ENCODE results near the gene ZNF714.
"Not testable (repeated sequence)": the region's sequence is repeated elsewhere in the genome, so short reads cannot be mapped to it uniquely, and the experiment has no call there.

ZNF714 gene

DNA sequence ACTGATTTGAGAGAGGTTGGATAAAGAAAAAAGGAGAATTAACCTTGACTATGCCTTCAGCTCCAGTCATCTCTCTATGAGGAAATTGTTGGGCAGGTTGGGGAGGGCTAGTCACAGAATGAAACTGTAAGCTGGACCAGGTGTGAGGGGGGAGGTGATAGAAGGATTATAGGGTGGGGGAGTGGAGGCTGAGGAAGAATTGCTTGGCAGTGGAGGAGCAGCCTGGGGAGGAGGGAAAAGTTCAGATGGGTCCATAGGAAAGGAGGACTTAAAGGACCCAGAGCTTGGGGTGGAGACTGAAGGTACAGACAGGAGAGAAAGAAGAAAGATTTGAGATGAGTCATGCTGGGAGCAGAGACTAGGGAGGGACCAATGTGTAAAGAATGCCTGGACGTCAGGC lies 51.6 kb downstream of the ZNF714 start:
- no peak for DNase-seq

DNA sequence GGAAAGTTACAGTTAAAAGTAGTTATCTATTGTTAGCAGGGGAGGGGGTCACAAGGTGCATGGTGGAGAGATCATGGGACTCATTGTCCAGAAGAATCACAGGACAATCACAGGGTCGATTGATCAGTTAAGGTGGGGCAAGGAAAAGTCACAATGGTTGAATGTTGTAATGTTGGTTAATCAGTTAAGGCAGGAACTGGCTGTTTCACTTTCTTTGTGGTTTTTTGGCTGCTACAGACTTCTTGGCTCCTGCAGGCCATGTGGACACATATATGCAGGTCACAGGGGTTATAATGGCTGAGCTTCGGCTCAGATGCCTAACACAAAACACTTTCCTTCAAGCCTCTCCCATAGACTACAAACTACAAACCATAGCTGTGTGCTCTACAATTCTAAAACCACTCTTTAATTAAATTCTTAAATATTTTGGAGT lies 52.9 kb downstream of the ZNF714 start:
- no peak for DNase-seq

- DNase-seq: no peak
Observed at GRCh38 chr19:21135433-21135832, 53.4 kb downstream of the ZNF714 start.

GRCh38 chr19:21138130-21138529 lies 56.1 kb downstream of the ZNF714 start:
- DNase-seq: no peak

DNA sequence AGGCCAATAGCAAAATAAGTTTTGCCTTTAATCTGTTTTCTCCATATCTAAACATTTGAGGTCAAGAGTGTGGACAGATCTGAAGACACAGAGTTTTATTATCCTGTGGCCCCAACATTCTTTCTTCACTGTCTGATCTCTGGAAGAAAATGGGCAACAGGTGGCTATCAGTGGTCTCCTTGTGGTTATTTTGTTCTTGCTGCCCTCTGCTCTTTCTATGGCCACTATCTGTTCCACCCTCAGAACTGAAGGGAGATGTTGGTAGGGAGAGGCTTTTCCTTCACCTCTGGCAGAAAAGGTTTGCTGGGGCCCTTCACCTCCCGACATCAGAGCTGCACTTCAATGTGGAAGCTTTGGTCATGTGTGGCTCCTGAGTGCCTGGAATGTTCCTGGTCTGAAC lies 59.0 kb downstream of the ZNF714 start:
- DNase-seq: not testable (repeated sequence)

DNA sequence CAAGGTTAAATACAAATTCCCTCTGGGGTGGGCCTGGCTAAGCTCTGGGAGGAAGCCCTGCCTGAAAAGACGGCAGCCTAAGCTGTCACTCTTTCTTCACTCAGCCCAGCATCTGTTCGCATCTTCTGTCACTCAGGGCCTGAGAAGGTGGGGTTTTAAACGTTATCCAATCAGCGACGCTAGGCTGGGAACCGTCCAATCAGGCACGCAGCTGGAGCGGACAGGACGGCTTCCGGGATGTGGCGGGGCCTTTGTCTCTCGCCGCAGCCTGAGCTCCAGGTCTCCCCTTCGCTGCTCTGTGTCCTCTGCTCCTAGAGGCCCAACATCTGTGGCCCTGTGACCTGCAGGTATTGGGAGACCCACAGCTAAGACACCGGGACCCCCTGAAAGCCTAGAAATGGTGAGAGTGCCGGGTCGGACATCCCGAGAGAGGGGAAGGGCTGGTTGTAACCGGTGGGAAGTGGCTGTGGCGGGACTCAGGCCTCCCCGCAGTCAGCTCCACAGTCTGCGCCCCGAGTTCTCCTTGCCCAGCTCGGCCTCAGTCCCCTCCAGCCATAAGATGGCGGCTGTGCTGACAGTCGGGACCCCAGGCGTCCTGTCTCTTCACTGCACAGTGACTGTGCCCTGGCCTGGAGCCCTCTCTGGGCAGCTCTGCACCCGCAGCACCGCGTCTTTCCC lies 59.9 kb downstream of the ZNF714 start, which contains the start of gene ZNF431:
TSS of gene ZNF431 (plus strand) at position 254 of the 678 bp plus-strand sequence. CDS start at position 398, 144 bp downstream.
- DNase-seq: peak; percentile 71

GRCh38 chr19:21143428-21143827 lies 61.4 kb downstream of the ZNF714 start:
- no peak for DNase-seq

- no peak for DNase-seq
Observed at GRCh38 chr19:21143854-21144253, 61.9 kb downstream of the ZNF714 start.

- DNase-seq: no peak
Observed at GRCh38 chr19:21147540-21147939, 65.5 kb downstream of the ZNF714 start.

GRCh38 chr19:21148681-21149080 lies 66.7 kb downstream of the ZNF714 start:
- no peak for DNase-seq

GRCh38 chr19:21149877-21150276 lies 67.9 kb downstream of the ZNF714 start:
- no peak for DNase-seq

DNA sequence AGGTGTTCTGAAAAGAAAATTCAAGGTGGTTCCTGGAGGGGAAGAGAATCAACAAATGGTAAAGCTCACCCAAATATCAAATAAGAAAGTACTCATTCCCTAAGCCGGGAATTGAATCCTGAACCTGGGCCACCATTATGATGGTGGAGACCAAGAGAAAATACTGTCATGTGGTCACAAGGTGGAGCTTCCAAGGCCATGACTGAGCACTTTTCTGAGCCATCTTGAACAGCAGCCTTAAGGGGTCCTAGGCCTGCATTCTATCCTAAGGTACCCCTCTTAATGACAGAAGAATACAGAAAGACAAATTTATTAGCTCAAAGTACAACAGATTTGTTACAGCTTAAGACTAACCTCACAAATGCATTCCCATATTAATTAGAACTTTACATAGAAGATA lies 69.5 kb downstream of the ZNF714 start:
- DNase-seq: no peak

GRCh38 chr19:21158523-21159135 lies 76.6 kb downstream of the ZNF714 start:
- no peak for DNase-seq

DNA sequence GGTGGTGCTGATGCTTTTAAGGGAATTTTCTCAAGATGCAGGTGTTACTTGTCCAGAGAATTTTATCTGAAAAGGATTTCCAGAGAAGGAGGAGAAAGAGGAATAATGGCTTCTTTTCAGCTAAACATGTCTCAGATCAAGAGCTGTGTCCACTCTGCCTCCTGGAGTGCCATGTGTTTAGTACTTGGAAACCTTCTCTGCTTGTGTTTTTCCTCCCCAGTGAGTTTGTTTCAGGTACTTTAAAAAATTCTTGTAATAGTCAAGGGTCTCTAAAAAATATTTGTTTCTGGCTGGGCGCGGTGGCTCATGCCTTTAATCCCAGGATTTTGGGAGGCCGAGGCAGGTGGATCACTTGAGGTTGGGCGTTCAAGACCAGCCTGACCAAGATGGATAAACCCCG lies 82.5 kb downstream of the ZNF714 start:
- DNase-seq: no peak

DNA sequence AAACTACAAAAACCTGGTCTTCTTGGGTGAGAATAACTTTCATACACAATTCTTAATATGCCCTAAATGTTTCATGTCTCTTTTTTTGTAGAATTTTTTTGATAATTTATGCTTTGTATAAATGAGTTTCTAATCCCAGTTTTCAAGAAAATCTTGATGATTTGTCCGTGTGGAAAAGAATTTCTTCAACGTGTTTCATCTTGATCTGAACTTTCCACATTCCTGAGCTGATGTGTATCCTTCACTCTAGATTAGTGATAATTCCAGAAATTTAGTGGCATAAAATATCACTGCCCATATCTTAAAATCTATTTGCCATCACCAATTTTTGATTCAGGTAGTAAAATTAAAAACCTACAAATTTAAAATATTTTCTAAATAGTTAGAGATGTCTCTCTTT lies 84.4 kb downstream of the ZNF714 start:
- DNase-seq: no peak

Measured in NCI-H526 treated with DMSO at 0.1 percent for 48 hours (cell line).